Femur (tissue), 1 donor: ENCODE results near the gene RAB8B.

ENCODE experiments used
- DNase-seq: peaks from one replicate; pipeline ENCODE4 v3.0.0-alpha.2; 2017

Gene RAB8B

GRCh38 chr15:63277038-63277892 is 87.9 kb downstream of the RAB8B start, which contains the start of gene APH1B:
Gene APH1B (plus strand): TSS chr15:63277605. CDS start chr15:63277624, 19 bp downstream.
- peak; percentile 92 for DNase-seq

- DNase-seq: no peak
Observed at GRCh38 chr15:63277893-63278456, 88.6 kb downstream of the RAB8B start.

DNA sequence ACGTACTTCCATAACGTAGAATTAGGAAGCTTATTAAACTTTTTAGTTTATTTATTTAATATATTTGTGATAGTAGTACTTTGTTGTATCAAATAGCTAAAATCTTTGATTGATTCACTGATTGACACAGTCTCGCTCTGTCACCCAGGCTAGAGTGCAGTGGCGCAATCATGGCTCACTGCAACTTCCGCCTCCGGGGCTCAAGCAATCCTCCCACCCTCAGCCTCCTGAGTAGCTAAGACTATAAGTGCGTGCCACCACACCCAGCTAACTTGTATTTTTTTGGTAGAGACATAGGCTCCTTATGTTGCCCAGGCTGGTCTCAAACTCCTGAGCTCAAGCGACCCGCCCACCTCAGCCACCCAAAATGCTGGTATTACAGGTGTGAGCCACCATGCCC is 93.7 kb downstream of the RAB8B start:
- peak; percentile 32 for DNase-seq

DNA sequence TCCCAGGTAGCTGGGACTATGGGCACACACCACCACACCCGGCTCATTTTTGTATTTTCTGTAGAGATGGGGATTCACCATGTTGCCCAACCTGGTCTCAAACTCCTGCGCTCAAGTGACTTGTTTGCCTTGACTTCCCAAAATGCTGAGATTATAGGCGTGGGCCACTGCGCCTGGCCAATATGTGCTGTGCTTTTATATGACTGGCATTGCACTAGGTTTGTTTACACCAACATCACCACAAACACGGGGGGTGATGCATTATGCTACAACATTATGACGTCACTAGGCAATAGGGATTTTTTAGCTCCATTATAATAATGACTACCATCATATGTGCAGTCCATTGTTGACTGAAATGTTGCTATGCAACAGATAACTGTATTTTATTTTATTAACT is 94.9 kb downstream of the RAB8B start:
- no peak for DNase-seq

- DNase-seq: no peak
Observed at GRCh38 chr15:63287109-63287508, 97.7 kb downstream of the RAB8B start.

DNA sequence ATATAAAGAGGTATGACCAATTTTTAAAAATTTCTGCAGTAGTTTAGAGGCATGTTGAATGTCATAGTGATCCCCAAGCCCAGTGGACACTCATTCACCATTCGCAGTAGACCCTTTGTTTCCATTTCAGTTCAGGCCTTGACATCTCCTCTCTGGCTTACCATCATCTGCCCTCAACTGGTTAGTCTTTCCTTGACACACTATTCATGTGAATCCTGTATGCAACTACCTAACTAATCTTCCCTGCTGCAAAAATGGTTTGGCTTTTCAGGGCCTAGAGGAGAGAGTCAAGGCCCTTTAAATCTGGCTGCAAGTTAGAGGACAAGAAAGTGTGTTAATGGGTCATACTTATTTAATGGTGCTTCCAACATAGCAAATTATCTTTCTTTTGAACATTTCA is 98.9 kb downstream of the RAB8B start:
- no peak for DNase-seq

GRCh38 chr15:63288778-63289378 is 99.5 kb downstream of the RAB8B start:
- DNase-seq: no peak

DNA sequence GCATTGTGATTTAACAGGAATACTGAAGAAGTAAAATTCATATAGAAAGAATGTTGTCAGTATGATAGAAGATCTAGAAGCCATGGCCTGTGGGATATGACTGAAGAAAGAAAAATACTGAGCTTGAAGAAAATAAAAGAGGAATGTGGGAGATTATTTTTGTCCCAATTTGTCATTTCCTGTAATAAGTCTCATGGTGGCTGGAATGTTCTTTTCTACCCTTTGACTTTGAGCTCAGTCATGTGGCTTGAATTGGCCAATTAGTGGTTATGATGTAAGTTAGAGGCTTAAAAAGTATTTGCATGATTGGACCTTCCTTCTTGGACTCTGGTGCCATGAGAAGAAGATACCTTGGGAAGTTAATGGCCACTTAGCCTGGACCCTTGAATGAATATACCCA is 102.1 kb downstream of the RAB8B start:
- no peak for DNase-seq

DNA sequence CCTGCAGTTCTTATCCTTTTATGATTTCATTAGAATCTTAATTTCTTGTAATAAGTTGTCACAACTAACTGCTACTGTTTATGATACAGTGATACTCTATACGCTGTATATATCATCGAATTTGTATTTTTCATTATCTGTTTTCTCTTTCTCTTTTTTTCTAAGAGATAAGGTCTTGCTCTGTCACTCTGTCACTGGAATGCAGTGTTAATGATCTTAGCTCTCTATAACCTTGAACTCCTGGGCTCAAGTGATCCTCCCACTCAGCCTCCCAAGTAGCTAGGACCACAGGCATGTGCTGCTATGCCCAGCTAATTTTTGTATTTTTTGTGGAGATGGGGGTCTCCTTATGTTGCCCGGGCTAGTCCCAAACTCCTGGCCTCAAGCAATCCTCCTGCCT is 102.8 kb downstream of the RAB8B start:
- DNase-seq: no peak

DNA sequence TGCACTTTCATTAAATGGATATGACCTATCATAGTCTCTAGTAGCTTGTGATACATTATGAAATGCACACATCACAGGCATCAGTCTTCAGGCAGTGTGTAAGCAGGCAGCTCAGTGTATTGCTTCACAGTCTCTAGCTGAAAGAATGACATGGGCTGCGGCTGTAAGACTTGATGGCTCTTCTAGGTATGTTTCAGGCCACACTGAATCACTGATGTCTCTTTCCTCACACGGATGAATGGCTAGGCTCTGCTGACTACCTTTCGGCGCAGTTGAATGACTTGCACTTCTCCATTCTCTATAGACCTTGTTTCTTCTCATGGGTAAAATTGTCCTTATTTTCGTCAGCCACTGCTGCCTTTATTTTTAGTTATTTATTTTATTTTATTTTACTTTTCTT is 103.4 kb downstream of the RAB8B start:
- no peak for DNase-seq

DNA sequence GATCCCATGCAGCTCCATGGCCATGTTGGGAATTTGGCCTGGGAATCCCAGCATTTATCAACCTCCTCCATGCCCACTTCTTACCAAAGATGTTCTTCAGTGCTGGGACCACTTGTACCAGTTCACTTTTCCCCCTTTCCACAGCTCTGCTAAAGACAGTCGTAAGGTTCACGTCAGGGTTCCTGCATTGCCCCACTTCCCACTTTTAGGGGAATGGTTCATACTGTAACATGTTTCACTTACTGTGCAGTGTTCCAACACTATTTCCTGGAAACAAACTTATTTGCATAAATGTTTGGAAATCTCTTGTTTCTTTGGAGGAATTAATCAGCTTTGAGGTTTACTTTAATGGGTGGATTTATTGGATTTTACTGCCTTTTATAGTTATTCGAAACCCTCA is 105.0 kb downstream of the RAB8B start:
- no peak for DNase-seq

DNA sequence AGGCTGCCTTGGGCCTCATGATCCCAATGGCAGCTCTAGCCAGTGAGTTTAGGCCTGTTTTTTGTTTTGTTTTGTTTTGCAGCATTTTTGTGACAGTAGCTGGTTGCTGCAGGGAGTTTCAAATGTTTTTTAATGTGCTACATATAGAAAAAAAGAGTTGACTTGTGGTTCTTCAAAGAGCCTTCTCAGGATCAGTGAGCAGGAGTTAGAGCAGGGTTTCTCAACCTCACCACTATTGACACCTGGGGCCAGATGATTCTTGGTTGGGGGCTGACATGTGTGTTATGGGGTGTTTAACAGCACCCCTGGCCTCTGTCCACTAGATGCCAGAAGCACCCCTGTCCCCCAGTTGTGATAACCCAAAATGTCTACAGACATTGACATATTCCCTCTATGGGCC is 105.9 kb downstream of the RAB8B start:
- DNase-seq: no peak

GRCh38 chr15:63296195-63296594 is 106.8 kb downstream of the RAB8B start:
- no peak for DNase-seq

DNA sequence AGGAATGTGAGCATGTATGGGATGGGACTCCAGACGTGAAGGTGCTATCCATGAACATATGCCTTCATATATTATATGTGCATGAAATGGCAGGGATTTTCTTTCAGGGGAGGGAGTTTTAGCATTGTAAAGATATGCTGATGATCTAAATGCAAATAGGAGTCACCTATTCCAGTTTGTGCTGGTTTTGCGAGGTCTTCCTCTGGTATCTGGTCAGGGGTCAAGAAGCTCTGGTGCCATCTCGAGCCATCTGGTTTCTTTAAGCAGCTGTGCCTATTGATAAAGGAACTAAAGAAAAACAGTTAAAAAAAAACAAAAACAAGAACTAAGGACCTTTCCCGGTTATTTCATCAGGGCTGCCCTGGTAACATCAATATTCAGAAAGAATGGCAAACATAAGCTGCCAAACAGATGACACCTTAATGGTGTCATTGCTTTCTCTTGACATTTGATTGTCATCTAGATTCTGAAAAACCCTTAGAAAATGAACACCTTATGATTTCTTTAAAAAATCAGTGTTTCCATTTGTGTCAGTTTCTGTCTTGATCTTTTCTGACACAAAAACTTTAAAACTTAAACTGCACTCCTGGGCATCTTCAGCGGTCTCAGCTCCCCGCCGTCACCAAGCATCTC is 110.7 kb downstream of the RAB8B start:
- DNase-seq: no peak

DNA sequence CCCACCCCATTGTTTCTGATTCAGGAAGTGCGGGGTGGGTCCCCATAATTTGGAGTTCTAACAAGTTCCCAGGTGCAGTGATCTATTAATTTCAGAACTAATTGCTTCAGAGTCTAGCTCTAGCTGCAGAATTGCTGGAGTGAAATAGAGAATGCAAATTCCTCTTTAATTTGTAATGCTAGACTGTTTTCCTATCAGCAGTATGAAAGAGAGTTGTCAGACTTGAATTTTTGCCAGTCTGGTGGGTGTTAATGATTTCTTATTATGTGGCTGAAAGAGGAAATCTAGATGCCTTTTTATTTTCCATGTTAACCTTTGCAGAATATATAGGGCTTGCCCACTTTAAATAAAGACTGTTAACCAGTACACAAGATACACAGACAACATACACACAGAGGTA is 111.7 kb downstream of the RAB8B start:
- DNase-seq: no peak

GRCh38 chr15:63305260-63305659 is 115.9 kb downstream of the RAB8B start:
- no peak for DNase-seq

DNA sequence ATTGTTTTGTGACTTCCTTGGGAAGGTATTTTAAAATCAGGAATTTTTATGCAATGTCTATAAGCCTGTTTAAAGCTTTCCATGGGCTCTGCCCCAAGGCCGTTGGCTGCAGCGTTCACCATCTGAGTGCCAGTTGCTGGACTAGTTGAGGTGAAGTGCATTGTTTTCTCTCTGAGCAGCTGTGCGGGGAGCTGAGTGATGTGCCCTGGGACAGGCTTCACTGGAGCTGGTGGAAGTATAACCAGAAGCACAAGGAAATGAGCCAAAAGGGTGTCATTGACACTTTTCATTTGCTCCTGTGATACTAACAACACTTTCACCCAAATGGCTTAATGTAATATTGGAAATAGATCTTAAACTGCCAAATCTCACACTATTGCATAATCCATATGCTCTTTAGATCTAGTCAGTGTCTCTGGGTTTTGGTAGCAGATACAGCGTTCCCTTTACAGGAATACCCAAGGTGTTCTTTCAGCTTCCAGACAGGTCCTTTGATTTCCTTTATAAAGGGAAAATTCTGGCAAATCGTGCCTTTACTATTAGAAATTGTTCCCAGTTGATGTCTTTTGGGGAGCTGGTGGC is 117.2 kb downstream of the RAB8B start:
- no peak for DNase-seq

DNA sequence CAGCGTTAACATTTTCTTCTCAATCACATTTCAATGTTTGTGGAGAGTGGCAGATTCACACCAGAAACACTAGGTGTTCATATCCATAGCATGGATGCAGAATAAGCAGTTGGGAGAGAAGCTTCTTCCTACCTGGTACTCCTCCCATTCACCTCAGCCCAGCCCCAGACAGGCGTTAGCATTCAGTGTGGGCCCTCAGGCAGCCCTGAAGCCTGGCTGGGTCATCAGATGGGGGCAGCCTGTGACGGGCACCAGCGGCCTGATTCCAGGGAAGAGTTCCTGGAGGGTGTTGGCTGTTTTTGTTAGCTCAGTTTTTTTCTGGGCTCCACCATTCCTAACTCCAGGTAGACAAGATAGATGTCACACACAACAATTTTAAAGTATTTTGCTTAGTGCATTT is 119.1 kb downstream of the RAB8B start:
- DNase-seq: no peak

GRCh38 chr15:63308947-63309346 is 119.5 kb downstream of the RAB8B start:
- DNase-seq: no peak

DNA sequence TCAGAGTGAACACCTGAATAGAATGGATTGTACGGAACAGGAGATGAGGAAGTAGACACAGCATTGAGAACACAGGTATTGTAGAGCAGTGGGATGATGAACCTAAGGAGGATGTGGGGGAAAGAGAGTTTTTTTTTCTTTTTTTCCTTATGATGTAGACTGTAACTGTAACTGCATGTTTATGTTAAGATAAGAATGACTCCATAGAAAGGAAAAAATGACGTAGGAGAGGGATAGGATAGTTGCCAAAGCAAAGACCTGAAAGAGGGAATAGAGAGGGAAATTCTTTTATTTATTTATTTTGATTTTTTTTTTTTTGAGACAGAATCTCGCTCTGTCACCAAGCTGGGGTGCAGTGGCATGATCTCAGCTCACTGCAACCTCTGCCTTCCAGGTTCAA is 121.2 kb downstream of the RAB8B start:
- no peak for DNase-seq

DNA sequence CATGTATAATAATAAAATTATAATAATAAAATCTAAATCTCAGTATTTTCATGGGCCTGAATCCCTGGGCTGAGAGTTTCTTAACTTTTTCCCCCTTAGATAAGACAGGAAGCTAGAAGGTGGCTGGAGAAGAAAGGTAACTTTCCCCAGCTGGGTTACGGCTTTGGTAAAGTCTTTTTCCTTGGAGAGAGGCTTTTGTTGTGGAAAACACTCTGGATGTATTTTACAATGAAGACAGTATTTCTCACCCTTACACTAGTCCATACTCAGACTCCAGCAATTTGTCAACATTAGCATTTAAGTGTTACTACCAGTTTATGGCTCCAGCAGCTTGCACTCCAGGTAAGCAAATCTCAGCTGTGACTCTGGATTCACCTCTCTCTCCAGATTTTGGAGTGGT is 122.9 kb downstream of the RAB8B start:
- no peak for DNase-seq

DNA sequence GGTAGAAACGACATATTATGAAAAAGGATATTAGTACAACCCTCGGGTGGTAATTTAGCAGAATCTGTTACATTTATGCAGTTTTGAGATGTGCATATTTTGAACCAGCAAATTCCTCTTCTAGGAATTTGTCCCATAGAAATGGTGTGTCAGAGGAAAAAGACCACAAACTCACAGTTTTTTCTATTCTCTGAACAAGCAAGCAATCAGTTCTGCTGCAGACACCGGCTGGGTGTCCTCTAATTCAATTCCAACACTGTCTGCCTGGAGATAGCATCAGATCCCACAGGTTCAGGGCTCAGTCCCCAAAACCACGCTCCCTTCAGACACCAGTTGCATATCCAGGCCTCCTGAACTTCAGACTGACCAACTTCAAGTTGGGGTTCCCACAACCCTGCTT is 124.4 kb downstream of the RAB8B start:
- no peak for DNase-seq

DNA sequence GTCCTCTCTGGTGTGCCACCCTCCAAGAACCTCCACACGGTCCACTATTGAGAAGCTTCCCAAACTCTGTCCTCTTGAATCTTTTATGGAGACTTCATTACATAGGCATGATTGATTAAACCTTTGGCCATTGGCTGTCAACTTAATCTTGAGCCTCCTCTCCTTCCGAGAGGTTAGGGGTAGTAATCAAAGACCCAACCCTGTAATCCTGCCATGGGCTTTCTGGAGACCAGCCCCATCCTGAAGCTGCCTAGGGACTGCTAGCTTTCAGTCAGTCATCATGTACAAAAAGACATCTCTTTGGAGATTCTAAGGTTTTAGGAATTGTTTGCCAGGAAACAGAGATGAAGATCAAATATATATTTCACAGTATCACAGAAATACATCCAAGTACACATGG is 125.0 kb downstream of the RAB8B start:
- DNase-seq: no peak
